ENCODE measurements around the gene AP1S1. TPM values are rescaled to one million over a fixed set of nuclear protein-coding genes. Genes with fewer than 3 reads are reported as not detected.
"Not testable (repeated sequence)": the region's sequence is repeated elsewhere in the genome, so short reads cannot be mapped to it uniquely, and the experiment has no call there.

The AP1S1 gene
- total RNA-seq, 1 experiment from 2014 or later = 89.2 TPM

GRCh38 chr7:101203740-101204738 is 49.8 kb downstream of the AP1S1 start:
- H3K27me3 ChIP-seq = peaks cover 13% of the 10 kb centered on the region; the same call in 1 of the 2 replicates
- not testable (repeated sequence) for H3K27ac ChIP-seq; H3K4me1 ChIP-seq; H3K9me3 ChIP-seq (replicated peaks); H3K36me3 ChIP-seq; H3K4me3 ChIP-seq; DNase-seq

DNA sequence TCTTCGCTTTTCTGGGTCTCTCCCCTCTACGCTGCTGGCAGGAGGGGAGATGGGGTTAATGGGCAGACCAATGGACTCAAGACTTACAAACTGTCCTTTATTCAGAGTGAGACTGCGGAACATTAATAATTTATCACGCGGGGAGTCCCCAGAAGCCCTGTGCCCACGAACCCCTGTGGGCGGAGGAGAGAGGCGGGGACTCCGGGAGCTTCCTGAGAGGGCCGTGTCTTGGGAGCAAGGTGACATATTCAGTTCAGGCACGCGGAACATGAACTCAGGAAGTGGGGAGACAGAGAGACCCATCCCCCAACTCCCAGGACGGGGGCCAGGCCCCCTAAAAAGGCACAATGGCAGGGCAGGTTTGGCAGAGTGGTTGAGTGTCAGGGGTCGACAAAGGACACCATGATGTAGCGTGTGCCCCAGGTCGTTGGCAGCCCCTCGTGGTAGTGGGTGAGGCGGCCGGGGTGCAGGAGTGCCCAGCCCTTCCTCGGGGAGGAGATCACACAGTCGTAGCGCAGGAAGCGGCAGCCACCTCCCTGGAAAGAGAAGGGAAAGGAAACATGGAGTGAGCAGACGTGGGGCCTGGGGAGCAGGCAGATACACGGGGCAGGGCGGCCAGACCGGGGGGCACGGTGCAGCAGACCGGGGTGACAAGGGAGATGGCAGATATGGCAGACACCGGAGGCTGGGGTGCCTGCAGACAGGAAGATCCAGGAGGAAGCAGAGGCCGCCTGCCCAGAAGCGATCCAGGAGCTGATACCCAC is 51.8 kb downstream of the AP1S1 start:
- DNase-seq = no peak
- H3K4me3 ChIP-seq = no peak overlapping the region
- H3K9me3 ChIP-seq (replicated peaks) = no peaks in the 10 kb centered on the region
- no peaks in the 10 kb centered on the region for H3K4me1 ChIP-seq
- peaks cover 12% of the 10 kb centered on the region; the same call in 1 of the 2 replicates for H3K36me3 ChIP-seq
- no peak overlapping the region for H3K27ac ChIP-seq
- peaks cover 8% of the 10 kb centered on the region; the same call in 1 of the 2 replicates for H3K27me3 ChIP-seq

DNA sequence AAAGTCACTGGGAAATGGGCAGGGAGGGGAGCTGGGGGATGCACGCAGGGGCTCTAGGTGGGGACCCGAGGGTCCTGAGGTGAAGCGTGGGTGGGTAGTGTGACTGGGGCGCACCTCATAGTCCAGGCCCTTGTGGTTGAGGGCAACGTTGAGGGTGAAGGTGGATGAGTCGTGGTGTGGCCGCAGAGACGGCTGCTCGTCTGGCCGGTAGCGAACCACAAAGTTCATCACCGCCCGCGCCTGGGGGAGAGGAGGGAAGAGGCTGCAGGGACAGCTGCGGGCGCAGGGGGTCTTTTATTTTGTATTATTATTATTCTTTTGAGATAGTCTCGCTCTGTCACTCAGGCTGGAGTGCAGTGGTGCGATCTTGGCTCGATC is 52.4 kb downstream of the AP1S1 start:
- Histone ChIP-seq H3K27me3 (peaks cover 7% of the 10 kb centered on the region; the same call in 1 of the 2 replicates), H3K27ac (no peak overlapping the region)

GRCh38 chr7:101207459-101207858 is 53.2 kb downstream of the AP1S1 start:
- no peak for DNase-seq
- H3K27me3 ChIP-seq = peaks cover under 1% of the 10 kb centered on the region; the same call in 1 of the 2 replicates
- no peak overlapping the region for H3K27ac ChIP-seq
- H3K4me1 ChIP-seq = no peaks in the 10 kb centered on the region
- H3K36me3 ChIP-seq = peaks cover 15% of the 10 kb centered on the region
- no peaks in the 10 kb centered on the region for H3K9me3 ChIP-seq (replicated peaks)
- no peak overlapping the region for H3K4me3 ChIP-seq

More for the DNA sequence above, 52.4 kb downstream of the AP1S1 start:
- Histone ChIP-seq H3K4me1 (no peaks in the 10 kb centered on the region), H3K4me3 (no peak overlapping the region), H3K36me3 (peaks cover 15% of the 10 kb centered on the region), H3K9me3 (replicated peaks) (no peaks in the 10 kb centered on the region)
- DNase-seq = no peak

DNA sequence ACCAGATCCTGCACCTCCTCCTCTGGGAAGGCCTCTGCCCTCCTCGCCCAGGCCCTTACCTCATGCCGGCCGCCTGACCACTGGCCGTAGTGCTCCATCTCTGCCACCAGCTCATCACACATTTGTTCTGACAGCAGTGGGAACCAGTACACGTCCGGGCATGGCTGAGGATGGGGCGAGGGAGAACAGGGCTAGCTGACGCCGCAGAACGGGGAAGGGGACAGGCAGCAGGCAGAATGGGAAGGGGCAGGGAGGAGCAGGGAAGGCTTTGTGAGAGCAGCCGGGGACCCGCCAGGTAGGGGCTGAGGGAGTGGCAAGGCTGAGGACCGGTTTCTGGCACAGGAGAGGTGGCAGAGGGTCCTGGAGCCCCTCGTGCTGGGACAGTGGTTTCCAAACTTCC is 54.5 kb downstream of the AP1S1 start:
- Histone ChIP-seq H3K36me3 (peaks cover 15% of the 10 kb centered on the region), H3K4me3 (no peak overlapping the region), H3K4me1 (no peaks in the 10 kb centered on the region), H3K27me3 (no peaks in the 10 kb centered on the region), H3K9me3 (replicated peaks) (no peaks in the 10 kb centered on the region), H3K27ac (no peak overlapping the region)
- no peak for DNase-seq

- no peak for DNase-seq
- no peaks in the 10 kb centered on the region for H3K4me1 ChIP-seq
- H3K36me3 ChIP-seq = peaks cover 19% of the 10 kb centered on the region
- H3K9me3 ChIP-seq (replicated peaks) = no peaks in the 10 kb centered on the region
- H3K27ac ChIP-seq = no peak overlapping the region
- no peaks in the 10 kb centered on the region for H3K27me3 ChIP-seq
- no peak overlapping the region for H3K4me3 ChIP-seq
Observed at GRCh38 chr7:101210143-101210542, 55.9 kb downstream of the AP1S1 start.

Other genes starting within 250 kb of the AP1S1 start
- gene MUC3A, start 204.9 kb upstream of the AP1S1 start, total RNA-seq (2014; rRNA removed; shearing (Covaris generic)) = 0.02 TPM in 1 of 2 replicates, not detected in the other
- gene MUC12, start 184.9 kb upstream of the AP1S1 start, total RNA-seq (2014; rRNA removed; shearing (Covaris generic)) = 1.2 and 2.1 TPM in 2 replicates
- not detected in 2 replicates for gene MUC17, start 134.4 kb upstream of the AP1S1 start, total RNA-seq (2014; rRNA removed; shearing (Covaris generic))
- 6.7 and 8.3 TPM in 2 replicates for gene TRIM56, start 69.0 kb upstream of the AP1S1 start, total RNA-seq (2014; rRNA removed; shearing (Covaris generic))
- 1.2 and 1.7 TPM in 2 replicates for gene SERPINE1, start 27.4 kb upstream of the AP1S1 start, total RNA-seq (2014; rRNA removed; shearing (Covaris generic))
- 0.10 and 0.18 TPM in 2 replicates for gene VGF, start 11.1 kb downstream of the AP1S1 start, total RNA-seq (2014; rRNA removed; shearing (Covaris generic))
- gene NAT16, start 25.8 kb downstream of the AP1S1 start, total RNA-seq (2014; rRNA removed; shearing (Covaris generic)) = not detected in 2 replicates
- gene MOGAT3, start 46.6 kb downstream of the AP1S1 start, total RNA-seq (2014; rRNA removed; shearing (Covaris generic)) = not detected in 2 replicates
- gene PLOD3, start 63.1 kb downstream of the AP1S1 start, total RNA-seq (2014; rRNA removed; shearing (Covaris generic)) = 53.0 and 59.7 TPM in 2 replicates
- gene ZNHIT1, start 63.7 kb downstream of the AP1S1 start, total RNA-seq (2014; rRNA removed; shearing (Covaris generic)) = 67.0 and 77.8 TPM in 2 replicates
- 4.3 and 6.4 TPM in 2 replicates for gene CLDN15, start 83.3 kb downstream of the AP1S1 start, total RNA-seq (2014; rRNA removed; shearing (Covaris generic))
- gene FIS1, start 90.6 kb downstream of the AP1S1 start, total RNA-seq (2014; rRNA removed; shearing (Covaris generic)) = 64.1 and 91.2 TPM in 2 replicates
- 29.6 and 33.8 TPM in 2 replicates for gene IFT22, start 167.3 kb downstream of the AP1S1 start, total RNA-seq (2014; rRNA removed; shearing (Covaris generic))
- gene COL26A1, start 208.4 kb downstream of the AP1S1 start, total RNA-seq (2014; rRNA removed; shearing (Covaris generic)) = 0.05 and 0.10 TPM in 2 replicates